ENCODE measurements around the gene RASSF3. TPM values are rescaled to one million over a fixed set of nuclear protein-coding genes. Genes with fewer than 3 reads are reported as not detected.
"Not testable (repeated sequence)": the region's sequence is repeated elsewhere in the genome, so short reads cannot be mapped to it uniquely, and the experiment has no call there.

RASSF3 gene
- total RNA-seq, 1 donor from 2014 or later, result 74.4 TPM

DNA sequence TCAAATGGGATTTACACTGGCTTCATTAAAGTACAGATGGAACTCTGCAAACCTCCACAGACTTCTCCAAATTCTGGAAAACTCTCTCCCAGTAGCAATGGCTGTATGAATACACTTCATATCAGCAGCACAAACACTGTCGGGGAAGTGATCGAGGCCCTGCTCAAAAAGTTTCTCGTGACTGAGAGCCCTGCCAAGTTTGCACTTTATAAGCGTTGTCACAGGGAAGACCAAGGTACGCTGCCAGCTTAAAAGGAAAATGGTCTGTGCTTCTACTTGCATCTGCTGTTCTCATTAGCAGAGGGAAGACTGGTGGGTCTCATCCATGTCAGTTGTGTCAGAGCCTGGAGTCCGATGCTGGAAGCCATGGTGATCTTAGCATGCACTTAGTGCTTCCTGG, 77.9 kb downstream of the RASSF3 start:
- intact Hi-C loops (cut with micrococcal nuclease), result no loop called here

DNA sequence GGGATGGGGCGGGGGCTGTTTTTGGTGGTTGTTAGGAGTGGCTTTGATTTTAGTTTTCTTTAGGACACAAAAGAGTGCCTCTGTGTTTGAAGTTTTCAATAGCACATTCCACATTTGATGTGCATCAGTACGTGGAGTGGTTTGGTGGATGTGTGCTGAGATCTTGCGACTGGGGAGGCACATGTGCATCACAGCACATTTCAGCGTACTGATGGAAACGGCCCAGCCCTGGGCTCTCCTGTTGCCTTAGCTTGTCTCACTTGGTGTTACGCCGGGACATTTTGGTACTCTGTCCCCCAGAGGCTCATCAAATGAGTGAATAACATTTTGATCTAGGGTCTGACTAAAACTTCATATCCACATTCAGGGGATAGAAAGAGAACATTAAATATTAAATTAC, 78.4 kb downstream of the RASSF3 start:
- intact Hi-C loops (cut with micrococcal nuclease), result no loop called here

DNA sequence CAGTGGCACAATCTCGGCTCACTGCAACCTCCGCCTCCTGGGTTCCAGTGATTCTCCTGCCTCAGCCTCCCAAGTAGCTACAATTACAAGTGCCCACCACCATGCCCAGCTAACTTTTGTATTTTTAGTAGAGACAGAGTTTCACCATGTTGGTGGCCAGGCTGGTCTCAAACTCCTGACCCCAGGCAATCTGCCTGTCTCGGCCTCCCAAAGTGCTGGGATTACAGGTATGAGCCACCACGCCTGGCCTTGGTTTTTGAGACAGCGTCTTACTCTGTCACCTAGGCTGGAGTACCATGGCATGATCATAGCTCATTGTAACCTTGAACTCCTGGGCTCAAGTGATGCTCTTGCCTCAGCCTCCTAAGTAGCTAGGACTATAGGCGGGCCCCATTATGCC, 79.9 kb downstream of the RASSF3 start:
- intact Hi-C loops (cut with micrococcal nuclease), result not testable (repeated sequence)

DNA sequence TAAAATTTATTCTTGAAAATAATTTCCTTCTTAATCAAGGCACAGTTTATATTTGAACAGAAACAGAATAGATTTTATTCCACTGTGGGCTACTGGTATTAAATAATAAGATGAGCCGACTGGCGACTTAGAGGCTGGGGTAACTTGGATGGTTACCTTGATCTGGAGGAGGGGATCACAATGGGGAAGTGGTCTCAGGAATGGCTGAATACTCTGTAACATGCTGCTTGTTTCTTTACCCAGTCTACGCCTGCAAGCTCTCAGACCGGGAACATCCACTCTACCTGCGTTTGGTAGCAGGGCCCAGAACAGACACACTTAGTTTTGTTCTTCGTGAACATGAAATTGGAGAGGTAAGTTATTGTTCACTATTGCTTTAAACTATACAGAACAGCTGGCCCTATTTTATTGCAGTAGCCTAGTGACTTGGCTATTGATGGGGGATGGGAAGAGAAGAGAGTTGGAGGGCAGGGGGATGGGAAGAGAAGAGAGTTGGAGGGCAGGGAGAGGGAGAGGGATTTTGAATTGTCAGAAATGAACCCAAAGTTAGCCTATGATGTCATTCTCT, 81.0 kb downstream of the RASSF3 start:
- intact Hi-C loops (cut with micrococcal nuclease), result no loop called here

DNA sequence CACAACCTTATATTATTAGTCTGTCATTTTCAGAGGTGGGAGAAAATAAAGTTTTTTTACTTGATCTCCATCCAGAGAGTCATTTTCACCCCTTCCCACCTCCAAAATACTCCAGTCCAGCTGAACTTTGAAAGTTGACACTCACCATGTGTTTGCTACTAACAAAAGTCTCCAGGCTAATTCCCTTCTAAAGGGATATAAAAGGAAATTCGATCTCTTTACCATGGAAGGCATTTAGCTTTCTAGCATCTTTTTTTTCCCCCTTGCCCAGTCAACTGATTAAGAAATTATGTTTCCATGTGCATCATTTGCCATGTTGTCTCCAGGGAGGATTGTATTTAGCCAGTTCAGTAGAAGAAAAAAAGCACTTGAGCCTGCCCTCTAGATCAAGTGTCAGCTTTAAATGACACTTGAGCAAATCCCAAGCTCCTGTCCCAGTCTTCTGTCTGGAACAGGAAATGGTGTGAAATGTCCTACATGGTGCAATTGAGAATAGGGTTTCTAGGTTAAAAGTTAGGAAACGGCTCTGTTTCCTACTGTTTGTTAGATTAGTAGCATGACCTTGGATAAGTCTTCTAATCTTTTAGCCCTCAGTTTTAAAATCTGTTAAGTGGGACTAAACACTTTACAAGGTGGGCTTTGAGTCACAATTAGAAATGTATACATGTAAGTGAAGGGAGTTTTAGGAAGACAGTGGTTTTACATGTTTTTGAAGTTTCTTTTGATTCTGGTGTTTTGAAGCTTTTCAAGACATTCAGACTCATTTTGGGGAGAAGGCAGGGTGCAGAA, 81.7 kb downstream of the RASSF3 start:
- intact Hi-C loops (cut with micrococcal nuclease), result no loop called here

DNA sequence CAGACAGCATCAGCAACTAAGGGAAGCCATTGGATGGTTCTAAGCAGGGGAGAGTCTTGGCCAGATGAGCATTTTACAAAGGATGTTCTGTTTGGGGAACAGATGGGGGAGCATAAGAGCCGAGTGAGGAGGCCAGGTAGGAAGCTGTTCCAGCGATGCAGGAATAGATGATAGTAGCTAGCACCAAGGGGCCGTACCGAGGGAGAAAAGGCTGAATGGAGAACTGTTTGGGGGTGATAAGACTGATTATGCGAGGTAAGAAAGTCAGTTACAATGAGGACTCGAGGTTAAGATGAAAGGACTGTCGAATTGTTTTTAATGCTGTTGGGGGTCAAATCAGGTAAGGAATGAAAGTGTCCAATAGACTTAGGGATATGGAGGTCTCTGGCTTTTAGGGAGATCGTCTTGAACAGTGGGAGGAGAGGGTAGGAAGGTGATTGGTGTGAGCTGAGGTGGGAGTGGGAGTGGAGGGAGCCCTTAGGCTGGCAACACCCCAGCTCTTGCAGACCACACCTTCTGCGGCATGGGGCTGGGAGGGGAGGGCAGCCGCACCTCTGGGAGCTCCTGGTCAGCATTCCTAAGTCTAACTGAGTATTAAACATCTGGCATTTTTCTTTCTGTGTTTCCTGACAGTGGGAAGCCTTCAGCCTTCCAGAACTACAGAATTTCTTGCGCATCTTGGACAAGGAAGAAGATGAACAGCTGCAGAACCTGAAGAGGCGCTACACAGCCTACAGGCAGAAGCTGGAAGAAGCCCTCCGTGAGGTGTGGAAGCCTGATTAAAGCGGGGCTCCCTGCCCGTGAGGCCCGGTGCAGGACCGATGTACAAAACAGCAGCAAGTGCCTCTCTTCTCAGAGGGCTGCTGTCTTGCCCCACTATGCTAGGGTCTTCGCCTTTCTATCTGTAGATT, 84.1 kb downstream of the RASSF3 start:
- intact Hi-C loops (cut with micrococcal nuclease), result no loop called here

DNA sequence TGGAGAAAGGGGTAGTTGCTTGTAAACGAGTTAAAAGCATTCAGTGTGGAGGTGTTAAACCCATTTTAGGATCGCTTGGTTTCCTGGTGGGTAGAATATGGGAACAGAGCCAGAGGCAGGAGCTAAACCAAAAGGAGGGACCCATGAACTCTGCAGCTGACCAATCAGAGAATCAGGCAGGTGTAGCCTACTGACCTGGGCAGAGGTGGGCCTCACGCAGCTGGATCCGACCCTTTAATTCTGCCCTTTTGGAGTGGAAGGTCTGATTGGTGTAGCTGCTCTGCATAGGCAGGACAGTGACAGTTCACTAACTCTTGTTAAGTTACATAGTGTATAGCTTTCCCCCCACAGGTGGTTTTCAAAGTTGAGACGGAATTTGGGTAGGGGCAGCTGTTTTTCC, 85.3 kb downstream of the RASSF3 start:
- intact Hi-C loops (cut with micrococcal nuclease), result no loop called here

DNA sequence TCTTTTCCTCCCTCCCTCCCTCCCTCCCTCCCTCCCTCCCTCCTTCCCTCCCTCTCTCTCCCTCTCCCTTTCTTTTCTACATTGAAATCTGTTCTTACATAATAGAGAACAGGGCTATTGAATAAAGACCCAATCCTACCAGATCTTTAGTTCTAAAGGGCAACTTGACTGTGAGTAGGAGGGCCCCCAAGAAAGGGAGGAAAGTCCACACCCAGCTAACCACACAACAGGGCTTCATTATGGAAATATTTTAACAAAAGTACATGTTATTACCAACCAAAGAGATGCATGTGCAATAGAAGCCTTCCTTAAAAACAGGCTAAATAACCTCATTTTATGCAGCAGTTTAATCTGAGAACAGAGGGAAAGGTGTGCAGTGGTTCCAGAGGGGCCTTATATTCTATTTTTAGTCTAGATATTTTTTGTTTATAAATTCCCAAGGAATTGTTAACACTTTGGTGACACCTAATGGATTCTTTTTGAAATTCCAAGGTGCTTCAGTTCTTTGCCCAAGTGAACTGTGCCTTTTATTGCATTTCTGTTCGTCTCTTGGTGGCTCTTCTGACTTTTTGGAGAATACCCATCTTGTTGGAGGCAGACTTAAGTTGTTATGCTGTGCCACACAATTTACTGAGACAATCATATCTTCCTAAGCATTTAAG, 85.9 kb downstream of the RASSF3 start:
- intact Hi-C loops (cut with micrococcal nuclease), result no loop called here

DNA sequence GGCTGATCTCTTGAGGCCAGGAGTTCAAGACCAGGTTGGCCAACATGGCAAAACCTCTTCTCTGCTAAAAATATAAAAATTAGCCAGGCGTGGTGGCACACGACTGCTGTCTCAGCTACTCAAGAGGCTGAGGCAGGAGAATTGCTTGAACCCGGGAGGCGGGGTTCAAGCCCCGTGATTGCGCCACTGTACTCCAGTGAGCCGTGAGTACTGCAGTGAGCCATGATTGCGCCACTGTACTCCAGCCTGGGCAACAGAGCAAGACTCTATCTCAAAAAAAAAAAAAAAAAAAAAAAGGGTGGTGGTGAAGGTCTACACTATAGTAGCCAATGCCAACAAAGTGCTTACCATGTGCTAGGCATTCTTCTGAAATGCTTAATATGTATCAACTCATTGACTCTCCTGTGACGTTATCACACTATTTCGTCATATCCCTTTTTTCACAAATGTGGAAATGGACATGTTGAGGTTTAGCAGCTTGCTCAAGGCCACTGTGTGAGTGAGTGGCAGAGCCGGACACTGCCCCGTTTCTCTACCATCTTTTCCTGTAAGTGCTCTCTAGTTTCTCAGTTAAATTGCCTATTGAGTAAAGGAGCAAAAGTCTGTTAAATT, 89.3 kb downstream of the RASSF3 start:
- intact Hi-C loops (cut with micrococcal nuclease), result no loop called here

DNA sequence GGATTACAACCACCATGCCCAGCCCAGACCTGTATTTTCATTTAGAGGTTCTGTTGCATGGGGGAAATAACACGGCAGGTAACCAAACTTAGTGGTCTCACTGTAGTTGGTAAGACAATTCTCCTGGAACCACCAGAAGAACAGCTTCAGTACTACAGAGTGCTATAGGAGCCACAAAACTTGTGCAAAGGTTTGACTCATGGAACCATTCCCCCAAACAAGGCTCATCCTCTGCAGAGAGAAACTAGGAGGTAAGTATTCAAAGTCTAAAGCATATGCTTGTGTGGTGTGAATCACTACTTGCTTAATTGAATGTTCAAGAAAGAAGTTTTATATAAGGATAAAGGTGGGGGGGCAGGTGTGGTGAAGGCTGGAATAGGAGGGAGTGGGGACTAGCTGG, 90.2 kb downstream of the RASSF3 start:
- intact Hi-C loops (cut with micrococcal nuclease), result no loop called here

DNA sequence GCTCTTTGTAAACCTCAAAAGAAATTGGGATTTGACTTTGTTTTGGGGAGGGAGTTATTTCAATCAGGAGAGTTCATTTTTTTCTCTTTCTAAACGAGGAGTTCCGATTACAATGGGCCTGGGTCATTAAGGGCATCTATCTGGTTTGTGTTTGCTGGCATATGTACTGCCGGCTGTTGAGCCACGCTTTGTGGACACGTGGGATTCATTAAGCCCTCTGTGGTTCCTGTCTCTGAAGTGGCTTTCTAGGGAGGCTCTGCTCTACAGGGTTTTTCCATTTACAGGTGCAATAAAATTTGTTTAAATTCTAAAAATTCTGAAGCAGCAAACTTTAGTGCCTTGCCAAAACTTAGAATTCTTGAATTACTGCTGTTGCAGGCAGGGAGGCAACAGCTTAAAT, 91.0 kb downstream of the RASSF3 start:
- intact Hi-C loops (cut with micrococcal nuclease), result no loop called here

DNA sequence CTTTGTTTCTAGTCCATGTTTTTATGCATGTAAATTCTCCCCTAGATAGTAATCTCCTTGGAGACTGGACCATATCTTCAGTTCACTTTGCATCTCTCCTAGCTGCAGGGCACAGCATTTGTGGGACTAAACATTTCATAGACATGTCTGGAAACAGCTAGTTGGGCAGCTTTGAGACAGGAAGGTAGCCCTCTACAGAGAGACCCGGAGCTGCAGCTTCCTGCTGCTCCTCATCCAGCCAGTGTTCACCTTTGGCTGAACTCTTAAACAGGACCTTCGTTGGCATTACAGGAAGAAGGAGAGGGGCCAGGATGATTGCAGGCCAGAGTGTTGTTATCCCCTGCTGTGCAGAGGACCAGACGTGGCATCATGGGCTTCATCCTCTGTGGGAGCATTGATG, 96.0 kb downstream of the RASSF3 start:
- intact Hi-C loops (cut with micrococcal nuclease), result no loop called here

DNA sequence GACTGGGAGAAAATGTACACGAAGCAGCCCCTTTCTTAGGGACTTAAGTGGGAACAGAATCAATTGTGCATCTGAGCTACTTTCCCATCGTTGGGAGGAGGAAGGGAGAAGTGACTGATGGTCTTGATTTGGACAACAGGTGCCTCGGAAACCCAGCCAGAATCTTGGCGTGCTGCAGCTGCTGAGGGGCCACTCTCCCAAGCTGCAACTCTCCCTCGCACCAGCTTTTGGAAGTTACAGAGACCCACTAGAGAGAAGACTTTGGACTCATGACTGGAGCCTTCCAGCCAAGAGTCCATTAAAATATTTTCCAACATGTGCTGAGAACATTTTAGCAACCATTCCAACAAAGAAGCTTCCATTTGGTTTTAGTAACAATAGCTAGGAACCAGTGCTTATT, 96.6 kb downstream of the RASSF3 start:
- intact Hi-C loops (cut with micrococcal nuclease), result no loop called here

DNA sequence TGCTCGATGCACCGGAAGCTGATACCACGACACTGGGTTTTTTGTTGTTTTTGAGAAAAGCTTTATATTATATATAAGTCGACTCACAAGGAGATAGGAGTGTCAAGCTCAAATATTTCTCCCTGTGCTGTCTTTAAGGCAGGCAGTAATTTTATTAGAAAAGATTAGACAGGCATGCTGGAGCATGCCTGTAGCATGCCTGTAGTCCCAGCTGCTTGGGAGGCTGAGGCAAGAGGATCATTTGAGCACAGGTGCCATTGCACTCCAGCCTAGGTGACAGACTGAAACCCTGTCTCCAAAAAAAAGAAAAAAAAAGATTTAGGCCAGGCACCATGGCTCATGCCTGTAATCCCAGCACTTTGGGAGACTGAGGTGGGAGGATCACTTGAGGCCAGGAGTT, 97.1 kb downstream of the RASSF3 start:
- intact Hi-C loops (cut with micrococcal nuclease), result no loop called here

DNA sequence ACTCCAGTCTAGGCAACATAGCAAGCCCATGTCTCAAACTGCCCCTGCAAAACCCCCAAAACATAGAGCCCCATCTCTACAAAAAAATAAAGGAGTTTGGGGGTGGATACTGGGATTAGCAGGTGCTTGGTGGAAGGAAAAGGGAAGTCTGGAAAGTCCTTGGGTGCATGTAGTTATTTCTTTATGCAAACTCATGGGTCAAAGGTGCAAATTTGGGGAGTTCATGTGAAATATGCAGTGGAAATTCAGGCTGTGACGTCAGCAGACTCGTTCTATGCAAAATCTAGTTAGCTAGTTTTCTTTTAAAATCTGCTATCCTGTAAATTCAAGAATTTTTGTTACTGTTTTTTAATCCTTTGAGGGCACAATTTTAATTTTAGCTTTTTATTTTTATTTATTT, 97.6 kb downstream of the RASSF3 start:
- intact Hi-C loops (cut with micrococcal nuclease), result no loop called here

DNA sequence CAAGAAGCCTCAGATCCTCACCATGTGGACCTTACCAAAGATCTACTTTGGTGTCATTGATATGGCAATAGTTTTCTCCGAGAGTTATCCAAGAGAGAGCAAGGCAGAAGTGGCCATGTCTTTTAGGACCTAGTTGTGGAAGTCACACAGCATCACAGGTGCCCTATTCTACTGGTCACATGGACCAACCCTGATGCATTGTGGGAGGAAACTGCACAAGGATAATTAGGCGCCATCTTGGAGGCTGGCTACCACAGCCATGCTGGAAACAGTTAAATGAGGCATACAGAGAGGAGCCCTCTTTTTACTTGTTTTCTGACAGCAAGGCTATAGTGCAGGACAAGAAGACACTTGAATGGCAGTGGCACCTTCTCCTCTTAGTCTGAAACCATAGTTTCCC, 99.1 kb downstream of the RASSF3 start:
- intact Hi-C loops (cut with micrococcal nuclease), result no loop called here

DNA sequence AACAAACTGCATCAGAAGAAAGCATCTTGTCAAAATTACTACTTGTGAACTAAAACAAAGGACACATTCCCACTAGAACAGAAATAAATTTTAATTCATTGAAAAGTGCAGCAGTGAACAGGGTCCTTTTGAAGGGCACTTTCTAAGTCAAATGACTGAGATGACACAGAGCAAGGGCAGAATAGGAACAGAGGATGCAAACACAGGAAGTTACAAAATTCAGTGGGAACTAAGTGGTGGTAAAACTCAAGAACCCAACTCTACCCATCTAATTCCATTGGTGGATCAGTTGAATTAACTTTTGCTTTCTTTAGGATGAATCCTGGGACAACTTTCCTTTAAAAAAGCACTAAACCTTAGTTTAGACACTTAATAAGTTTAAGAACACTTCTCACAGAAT, 103.1 kb downstream of the RASSF3 start:
- intact Hi-C loops (cut with micrococcal nuclease), result no loop called here

DNA sequence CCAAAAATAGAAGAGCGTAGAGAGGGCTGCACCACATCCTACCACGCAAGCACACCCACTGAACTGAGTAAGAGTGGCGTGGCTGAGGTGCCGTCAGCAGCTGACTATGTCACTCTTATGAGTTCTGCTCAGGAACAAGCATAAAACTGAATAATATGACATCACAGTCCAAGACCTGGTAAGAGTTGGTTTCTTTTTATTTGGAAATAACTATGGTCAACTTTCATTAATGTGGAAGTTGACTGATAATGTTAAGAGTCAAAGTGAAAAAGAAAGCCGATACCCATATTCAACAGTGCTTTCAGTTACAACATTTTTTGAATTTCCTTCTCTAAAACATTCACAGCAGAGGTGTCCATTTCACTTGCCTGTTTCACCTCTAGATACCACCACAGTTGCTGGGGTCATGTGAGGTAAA, 104.3 kb downstream of the RASSF3 start:
- intact Hi-C loops (cut with micrococcal nuclease), result no loop called here

DNA sequence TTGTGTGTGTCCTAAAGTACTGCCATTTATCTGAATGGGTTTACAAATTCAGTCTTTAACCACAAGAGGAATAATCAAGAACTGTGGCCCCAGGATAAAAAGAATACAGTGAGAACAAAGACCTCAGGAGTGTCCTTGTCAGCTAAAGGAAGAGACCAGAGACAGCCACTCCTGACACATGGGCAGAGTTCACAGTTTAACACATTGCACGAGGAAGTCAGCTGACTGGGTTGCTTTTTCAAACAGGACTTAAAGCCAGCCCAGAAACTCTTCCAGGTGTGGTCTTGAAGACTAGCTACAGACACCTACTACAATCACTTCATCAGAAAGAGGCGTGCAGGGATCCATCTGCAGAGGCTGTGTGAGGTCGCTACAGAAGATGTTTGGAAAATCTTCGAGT, 106.1 kb downstream of the RASSF3 start:
- intact Hi-C loops (cut with micrococcal nuclease), result no loop called here

DNA sequence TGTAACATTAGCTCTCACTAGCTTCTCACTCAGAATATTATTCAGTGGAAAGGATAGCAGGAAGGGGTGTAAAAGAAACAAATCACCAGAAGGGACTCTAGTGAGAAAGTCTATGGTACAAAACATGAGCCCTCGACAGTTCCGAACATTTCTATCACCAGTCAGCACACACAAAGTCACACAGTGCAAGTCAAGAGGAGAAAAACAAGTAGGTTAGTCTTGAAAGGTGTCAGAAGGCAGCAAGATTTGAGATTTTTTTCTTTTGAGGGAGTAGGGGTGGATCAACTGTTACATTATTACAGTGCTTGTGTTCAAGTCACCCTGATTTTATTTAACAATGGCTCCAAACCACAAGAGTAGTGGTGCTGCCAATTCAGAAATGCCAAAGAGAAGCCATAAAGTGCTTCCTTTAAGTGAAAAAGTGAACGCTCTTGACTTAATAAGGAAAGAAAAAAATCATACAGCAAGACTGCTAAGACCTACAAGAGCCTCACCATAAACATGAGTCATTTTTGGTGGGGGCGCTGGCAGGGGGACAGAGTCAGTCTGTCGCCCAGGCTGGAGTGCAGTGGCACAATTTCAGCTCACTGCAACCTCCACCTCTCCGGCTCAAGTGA, 106.7 kb downstream of the RASSF3 start:
- intact Hi-C loops (cut with micrococcal nuclease), result no loop called here

DNA sequence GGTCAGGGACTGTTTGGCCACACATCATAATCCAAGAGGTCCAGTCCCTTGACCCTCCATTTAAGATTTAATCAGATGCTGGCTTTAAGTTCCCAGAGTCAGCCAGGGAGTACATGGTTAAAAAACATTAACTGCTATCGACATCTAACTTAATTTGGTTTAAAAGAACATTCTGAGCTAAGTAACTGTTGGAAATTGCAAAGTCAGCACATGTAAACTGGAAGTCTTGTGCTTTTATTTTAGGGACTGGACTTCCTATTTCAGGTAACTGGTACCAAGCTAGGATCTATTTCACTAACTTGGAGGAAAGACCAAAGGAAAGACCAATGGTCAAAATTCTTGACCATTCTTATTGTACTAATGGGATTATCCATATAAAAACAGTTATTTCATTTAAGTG, 108.4 kb downstream of the RASSF3 start:
- intact Hi-C loops (cut with micrococcal nuclease), result loop anchor here (1.0 kb wide), 1 partner anchor 169 kb away; no protein-coding TSS in a partner anchor
